ENCODE measurements around the gene GNA14.

- no peak for TF ChIP-seq CTCF (conservative IDR thresholded peaks at IDR 0.05)
- TF ChIP-seq ZFX (IDR thresholded peaks at IDR 0.05): no peak
These were observed 176.6 kb downstream of the GNA14 start for GRCh38 chr9:77471572-77471971.
